ENCODE measurements around the gene EXOC8.
A peak's percentile ranks its signal among the peaks of the same experiment; 100 is the strongest.

EXOC8 gene

DNA sequence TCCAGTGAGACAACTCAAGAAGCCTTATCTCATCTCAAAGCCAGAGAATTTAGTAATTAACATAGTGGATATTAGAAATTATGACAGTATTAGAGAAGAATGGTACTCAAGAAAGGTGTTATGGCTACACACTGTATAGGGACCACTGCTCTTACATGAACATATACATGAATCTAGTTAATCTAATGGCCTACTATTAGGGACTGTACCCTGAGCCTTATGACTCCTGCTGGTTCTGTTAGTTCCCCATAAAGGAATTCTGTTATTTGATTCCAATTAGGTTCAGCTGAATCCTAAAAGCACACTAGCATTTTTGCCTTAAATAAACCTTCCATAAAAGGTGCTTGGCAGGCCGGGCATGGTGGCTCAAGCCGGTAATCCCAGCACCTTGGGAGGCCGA, 44.8 kb upstream of the EXOC8 start:
- TF ChIP-seq, protein P1, sequence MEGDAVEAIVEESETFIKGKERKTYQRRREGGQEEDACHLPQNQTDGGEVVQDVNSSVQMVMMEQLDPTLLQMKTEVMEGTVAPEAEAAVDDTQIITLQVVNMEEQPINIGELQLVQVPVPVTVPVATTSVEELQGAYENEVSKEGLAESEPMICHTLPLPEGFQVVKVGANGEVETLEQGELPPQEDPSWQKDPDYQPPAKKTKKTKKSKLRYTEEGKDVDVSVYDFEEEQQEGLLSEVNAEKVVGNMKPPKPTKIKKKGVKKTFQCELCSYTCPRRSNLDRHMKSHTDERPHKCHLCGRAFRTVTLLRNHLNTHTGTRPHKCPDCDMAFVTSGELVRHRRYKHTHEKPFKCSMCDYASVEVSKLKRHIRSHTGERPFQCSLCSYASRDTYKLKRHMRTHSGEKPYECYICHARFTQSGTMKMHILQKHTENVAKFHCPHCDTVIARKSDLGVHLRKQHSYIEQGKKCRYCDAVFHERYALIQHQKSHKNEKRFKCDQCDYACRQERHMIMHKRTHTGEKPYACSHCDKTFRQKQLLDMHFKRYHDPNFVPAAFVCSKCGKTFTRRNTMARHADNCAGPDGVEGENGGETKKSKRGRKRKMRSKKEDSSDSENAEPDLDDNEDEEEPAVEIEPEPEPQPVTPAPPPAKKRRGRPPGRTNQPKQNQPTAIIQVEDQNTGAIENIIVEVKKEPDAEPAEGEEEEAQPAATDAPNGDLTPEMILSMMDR (IDR thresholded peaks at IDR 0.05) = no peak
- Histone ChIP-seq H3K9me3 (no peaks in the 10 kb centered on the region), H3K4me3 (ENCODE audit: low read depth in 1 of 2, low read length in 1 of 2) (no peak overlapping the region), H3K4me1 (ENCODE audit: control insufficient read depth in 1 of 2, insufficient read depth in 1 of 2, low read depth in 1 of 2, low read length in 1 of 2) (peaks cover 19 to 30% of the 10 kb centered on the region in 2 experiments), H3K27me3 (no peaks in the 10 kb centered on the region), H3K27ac (no peak overlapping the region), H3K36me3 (no peaks in the 10 kb centered on the region)

DNA sequence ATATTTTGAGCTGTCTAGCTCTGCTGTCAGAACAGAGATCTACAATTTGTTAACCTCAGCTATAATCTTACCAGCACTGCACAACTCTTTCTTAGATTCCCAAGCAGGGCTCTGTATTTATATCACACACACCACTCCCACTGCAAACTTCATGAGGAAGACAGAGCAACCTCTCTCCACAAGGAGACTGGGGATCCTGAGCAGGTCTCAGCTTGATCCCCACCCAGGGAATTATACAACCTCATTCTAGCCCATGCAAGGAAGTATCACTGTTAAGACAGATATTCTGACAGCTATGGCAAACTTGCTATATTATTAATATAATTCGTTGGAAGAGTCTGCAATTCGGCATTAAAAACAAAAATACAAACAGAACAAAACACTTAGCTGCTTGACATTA, 44.1 kb upstream of the EXOC8 start:
- H3K4me3 ChIP-seq (ENCODE audit: low read depth in 1 of 2, low read length in 1 of 2) = no peak overlapping the region
- no peak overlapping the region for H3K27ac ChIP-seq
- peaks cover 26 to 37% of the 10 kb centered on the region in 2 experiments for H3K4me1 ChIP-seq (ENCODE audit: control insufficient read depth in 1 of 2, insufficient read depth in 1 of 2, low read depth in 1 of 2, low read length in 1 of 2)
- TF ChIP-seq, protein P1 (IDR thresholded peaks at IDR 0.05) = no peak
- no peaks in the 10 kb centered on the region for H3K27me3 ChIP-seq
- no peaks in the 10 kb centered on the region for H3K36me3 ChIP-seq
- H3K9me3 ChIP-seq = no peaks in the 10 kb centered on the region

DNA sequence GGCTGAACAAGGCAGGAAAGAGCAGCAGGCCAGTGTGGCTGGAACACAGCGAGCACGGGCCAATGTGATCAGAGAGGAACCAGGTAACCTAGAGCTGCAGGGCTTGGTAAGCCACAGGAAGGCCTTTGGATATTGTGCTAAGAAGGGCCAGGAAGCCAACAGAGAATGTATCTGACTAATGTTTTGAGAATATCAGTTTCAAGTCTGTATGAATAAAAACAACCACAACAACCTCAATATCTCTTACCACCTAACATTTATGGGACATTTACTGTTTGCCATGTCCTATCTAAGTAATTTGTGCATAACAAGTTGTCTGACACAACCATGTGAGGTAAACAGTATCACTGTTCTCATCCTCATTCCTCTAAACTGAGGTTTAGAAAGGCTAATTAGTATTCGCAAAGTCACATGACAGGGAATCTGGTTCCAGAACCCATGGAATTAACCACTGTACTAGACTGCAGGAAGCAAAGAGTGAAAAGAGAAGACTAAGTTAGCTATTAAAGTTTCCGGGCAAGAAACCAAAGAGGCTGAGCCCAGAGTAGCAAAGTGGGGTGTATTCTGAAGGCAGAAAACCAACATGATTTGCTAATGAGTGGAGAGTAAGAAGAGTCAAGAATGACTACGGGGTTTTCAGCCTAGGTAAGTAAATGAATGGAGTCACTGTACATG, 39.4 kb upstream of the EXOC8 start:
- no peaks in the 10 kb centered on the region for H3K9me3 ChIP-seq
- no peak overlapping the region for H3K4me3 ChIP-seq (ENCODE audit: low read depth in 1 of 2, low read length in 1 of 2)
- peaks cover 32 to 44% of the 10 kb centered on the region in 2 experiments for H3K4me1 ChIP-seq (ENCODE audit: control insufficient read depth in 1 of 2, insufficient read depth in 1 of 2, low read depth in 1 of 2, low read length in 1 of 2)
- peak overlapping the region; percentile 59 for H3K27ac ChIP-seq
- no peaks in the 10 kb centered on the region for H3K27me3 ChIP-seq
- peaks cover 9% of the 10 kb centered on the region for H3K36me3 ChIP-seq
- TF ChIP-seq, protein P1 (IDR thresholded peaks at IDR 0.05) = no peak

DNA sequence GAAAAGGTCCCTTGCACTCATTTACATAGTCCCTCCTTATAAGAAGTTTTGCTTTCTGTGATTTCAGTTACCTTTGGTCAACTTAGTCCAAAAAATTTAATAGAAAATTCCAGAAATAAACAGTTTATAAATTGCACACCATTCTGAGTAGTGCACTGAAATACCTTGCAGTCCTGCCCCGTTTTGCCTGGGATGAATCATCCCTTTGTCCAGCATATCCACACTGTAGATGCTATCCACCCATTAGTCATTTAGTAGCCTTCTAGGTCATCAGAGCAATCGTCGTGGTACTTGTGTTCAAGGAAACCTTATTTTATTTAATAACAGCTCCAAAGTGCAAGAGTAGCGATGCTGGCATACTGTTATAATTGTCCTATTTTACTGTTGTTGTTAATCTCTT, 38.4 kb upstream of the EXOC8 start:
- no peak overlapping the region for H3K27ac ChIP-seq

DNA sequence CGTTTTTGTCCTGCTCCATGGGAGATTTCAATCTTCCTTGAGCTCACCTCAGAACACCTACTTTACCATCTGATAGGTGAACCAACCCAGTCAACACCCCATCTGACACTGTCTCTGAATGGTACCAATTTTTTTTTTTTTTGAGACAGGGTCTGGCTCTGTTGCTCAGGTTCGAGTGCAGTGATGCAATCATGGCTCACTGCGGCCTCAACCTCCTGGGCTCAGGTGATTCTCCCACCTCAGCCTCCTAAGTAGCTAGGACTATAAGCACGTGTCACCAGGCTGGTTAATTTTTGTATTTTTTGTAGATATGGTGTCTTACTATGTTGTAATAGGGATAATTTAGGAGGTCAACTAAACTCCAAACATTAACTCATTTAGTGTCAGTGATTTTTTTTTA, 36.7 kb upstream of the EXOC8 start:
- Histone ChIP-seq H3K4me1 (ENCODE audit: control insufficient read depth in 1 of 2, insufficient read depth in 1 of 2, low read depth in 1 of 2, low read length in 1 of 2) (peaks cover 32 to 40% of the 10 kb centered on the region in 2 experiments), H3K36me3 (peaks cover 31% of the 10 kb centered on the region), H3K27ac (no peak overlapping the region), H3K9me3 (no peaks in the 10 kb centered on the region), H3K27me3 (no peaks in the 10 kb centered on the region), H3K4me3 (ENCODE audit: low read depth in 1 of 2, low read length in 1 of 2) (no peak overlapping the region)
- TF ChIP-seq, protein P1 (IDR thresholded peaks at IDR 0.05) = no peak

More for the DNA sequence above, 38.4 kb upstream of the EXOC8 start:
- TF ChIP-seq, protein P1 (IDR thresholded peaks at IDR 0.05) = no peak
- peaks cover 14% of the 10 kb centered on the region for H3K36me3 ChIP-seq
- peaks cover 32 to 44% of the 10 kb centered on the region in 2 experiments for H3K4me1 ChIP-seq (ENCODE audit: control insufficient read depth in 1 of 2, insufficient read depth in 1 of 2, low read depth in 1 of 2, low read length in 1 of 2)
- no peaks in the 10 kb centered on the region for H3K9me3 ChIP-seq
- H3K4me3 ChIP-seq (ENCODE audit: low read depth in 1 of 2, low read length in 1 of 2) = no peak overlapping the region
- no peaks in the 10 kb centered on the region for H3K27me3 ChIP-seq

Data from neutrophil (primary cell).